OCI-LY7 (cell line): ENCODE measurements around the gene JDP2.

Experiments used
- CTCF ChIP-seq: fragments of 200-600 bp; sonication (generic); conservative IDR thresholded peaks from 2 replicates; pipeline ENCODE4 v1.5.1; 2014; ENCODE audit warnings: mild to moderate bottlenecking, antibody characterized with exemption, low read length, moderate library complexity, mixed read lengths
- EZH2phosphoT487 ChIP-seq: fragments of 200-600 bp; sonication (generic); IDR thresholded peaks from 2 replicates; pipeline ENCODE4 v1.6.1; 2018; ENCODE audit warnings: low read depth, borderline replicate concordance, mild to moderate bottlenecking, mixed run types, antibody characterized with exemption, low read length, moderate library complexity, mixed read lengths

GRCh38 chr14:75454963-75455546 is 27.2 kb downstream of the JDP2 start:
- TF ChIP-seq CTCF (no peak), EZH2phosphoT487 (no peak)
